Pancreas (tissue), 10 donors: ENCODE data around the gene AOAH. TPM values are rescaled to one million over a fixed set of nuclear protein-coding genes. Genes with fewer than 3 reads are reported as not detected.

ENCODE experiments used
- ATAC-seq, 4 donors: fragments of 200-7000 bp; cut with Tn5 transposase; one replicate each; pipeline versions ENCODE4 v1.8.0 to v1.9.1; 2020; ENCODE audit warnings: mild to moderate bottlenecking in 4 of 4, moderate library complexity in 4 of 4
- DNase-seq, 6 donors: peaks; one replicate each; pipeline ENCODE4 v3.0.0-alpha.2; 2020
- FAIRE-seq: peaks from 2 replicates; lab custom pipeline; 2012; peaks lifted over from hg19 to GRCh38; lab: Jason Lieb, UNC
- H3K27ac ChIP-seq, 4 donors: fragments of 200-600 bp; sonication (generic); 1 replicate in 3 of 4; 2 replicates in 1 of 4; pipeline versions ENCODE4 v1.5.0 to v1.8.0; 2020
- H3K27me3 ChIP-seq, 4 donors: fragments of 200-600 bp; one replicate each; pipeline ENCODE4 v1.8.0; 2021
- H3K36me3 ChIP-seq, 3 donors: fragments of 200-600 bp; sonication (generic) in 1 of 3; one replicate each; pipeline versions ENCODE4 v1.5.0 to v1.8.0; 2020 to 2021
- H3K4me1 ChIP-seq, 3 donors: fragments of 200-600 bp; one replicate each; pipeline ENCODE4 v1.8.0; 2021
- H3K4me3 ChIP-seq, 4 donors: fragments of 200-600 bp; sonication (generic) in 2 of 4; one replicate each; pipeline versions ENCODE4 v1.5.0 to v1.8.0; 2020 to 2021
- H3K9me3 ChIP-seq, 4 donors: fragments of 200-600 bp; one replicate each; pipeline ENCODE4 v1.8.0; 2021
- WGBS, 2 donors: extraction: QIAGEN DNeasy Blood & Tissue Kit; methylation state at CpG; one replicate each; pipeline ENCODE4 v1.1.7; 2013; 5-methylcytosine and 5-hydroxymethylcytosine counted together
- intact Hi-C, 3 donors: fragments of 100-400 bp; cut with DNase I; formaldehyde crosslinking; loops; one replicate each; pipeline versions ENCODE4 v1.11.1 to v1.14.2; 2022
- polyA plus RNA-seq, 2 donors: library from polyadenylated mRNA; stranded (reverse); fragments of 200-250 nt; gene quantifications; one replicate each; pipeline ENCODE4 v1.2.3, GENCODE V29; 2013
- total RNA-seq, 6 donors: library from RNA; stranded (reverse); fragmentation: NEBNext Ultra II Directional in 4 of 6; extraction: Animal tissue kit (Norgen Biotek cat#: 25700) in 4 of 6; gene quantifications; one replicate each; pipeline versions ENCODE4 v1.2.1 to v1.2.4, GENCODE V29; 2021 to 2023
- TF ChIP-seq, protein P1 (sequence below), 4 donors: fragments of 200-600 bp; sonication (generic) in 3 of 4; IDR thresholded peaks; one replicate each; pipeline versions ENCODE4 v1.5.0 to v1.8.0; 2021; ENCODE audit warnings: antibody characterized with exemption in 4 of 4
- donor health status: healthy with polysubstance abuse.
- donor health status: DM: no; HTN: no; CAD: no; lungs with moderate emphysema.
- donor health status: DM: no; HTN: no; CAD: no.
- donor health status: control.
- donor health status: control.
- donor health status: Bipolar disorder and iron deficiency.
- donor health status: DM: yes; HTN: yes; CAD: no.
- donor health status: DM: no; HTN: no; CAD: no.
- donor health status: DM: no; HTN: no; CAD: no.
- donor health status: DM: yes; HTN: yes; CAD: no.

The AOAH gene
- total and polyA plus RNA-seq, 8 donors = 0.79 to 9.0 (median 2.1) TPM

DNA sequence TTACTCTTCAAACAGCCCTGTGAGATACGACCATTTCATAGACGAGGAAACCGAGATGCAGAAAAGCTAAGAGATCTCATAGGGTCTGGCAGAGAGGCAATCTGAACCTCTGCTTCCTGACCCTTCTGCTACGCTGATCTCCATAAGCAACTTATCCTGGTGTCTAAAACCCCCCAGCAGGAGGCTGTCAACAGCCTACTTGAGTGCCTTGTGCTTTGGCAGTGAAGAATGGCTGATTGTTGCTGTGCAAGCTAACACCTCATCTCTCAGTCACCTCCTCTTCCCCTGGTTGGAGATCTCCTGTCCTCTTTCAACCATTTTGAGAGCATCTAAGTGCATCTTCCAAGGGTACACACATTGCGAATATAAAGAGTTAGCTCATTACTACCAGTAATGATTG, 86.2 kb downstream of the AOAH start:
- Histone ChIP-seq H3K27ac (no peak overlapping the region), H3K36me3 (no peaks in the 10 kb centered on the region), H3K27me3 (no peaks in the 10 kb centered on the region), H3K4me1 (peaks cover 0 to 7% (median 5%) of the 10 kb centered on the region in 3 donors), H3K4me3 (no peak overlapping the region), H3K9me3 (no peaks in the 10 kb centered on the region)
- TF ChIP-seq, protein P1, sequence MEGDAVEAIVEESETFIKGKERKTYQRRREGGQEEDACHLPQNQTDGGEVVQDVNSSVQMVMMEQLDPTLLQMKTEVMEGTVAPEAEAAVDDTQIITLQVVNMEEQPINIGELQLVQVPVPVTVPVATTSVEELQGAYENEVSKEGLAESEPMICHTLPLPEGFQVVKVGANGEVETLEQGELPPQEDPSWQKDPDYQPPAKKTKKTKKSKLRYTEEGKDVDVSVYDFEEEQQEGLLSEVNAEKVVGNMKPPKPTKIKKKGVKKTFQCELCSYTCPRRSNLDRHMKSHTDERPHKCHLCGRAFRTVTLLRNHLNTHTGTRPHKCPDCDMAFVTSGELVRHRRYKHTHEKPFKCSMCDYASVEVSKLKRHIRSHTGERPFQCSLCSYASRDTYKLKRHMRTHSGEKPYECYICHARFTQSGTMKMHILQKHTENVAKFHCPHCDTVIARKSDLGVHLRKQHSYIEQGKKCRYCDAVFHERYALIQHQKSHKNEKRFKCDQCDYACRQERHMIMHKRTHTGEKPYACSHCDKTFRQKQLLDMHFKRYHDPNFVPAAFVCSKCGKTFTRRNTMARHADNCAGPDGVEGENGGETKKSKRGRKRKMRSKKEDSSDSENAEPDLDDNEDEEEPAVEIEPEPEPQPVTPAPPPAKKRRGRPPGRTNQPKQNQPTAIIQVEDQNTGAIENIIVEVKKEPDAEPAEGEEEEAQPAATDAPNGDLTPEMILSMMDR (IDR thresholded peaks at IDR 0.05) = no peak
- FAIRE-seq (no peak), DNase-seq (no peak), ATAC-seq (no peak)
- 74 to 76% methylated on average over 5 of the region's 5 CpGs for WGBS, 2 donors
- intact Hi-C loops = no loop called here

GRCh38 chr7:36637417-36637816, 86.9 kb downstream of the AOAH start:
- ATAC-seq (no peak), DNase-seq (no peak), FAIRE-seq (no peak)
- Histone ChIP-seq H3K36me3 (no peaks in the 10 kb centered on the region), H3K4me3 (no peak overlapping the region), H3K27me3 (no peaks in the 10 kb centered on the region), H3K4me1 (peaks cover 0 to 7% (median 5%) of the 10 kb centered on the region in 3 donors), H3K27ac (no peak overlapping the region), H3K9me3 (no peaks in the 10 kb centered on the region)
- TF ChIP-seq, protein P1 (IDR thresholded peaks at IDR 0.05) = no peak
- intact Hi-C loops = no loop called here
- WGBS, 2 donors = 92 to 93% methylated on average over 4 of the region's 4 CpGs

GRCh38 chr7:36636126-36636525, 88.2 kb downstream of the AOAH start:
- 23 to 25% methylated on average over 5 of the region's 5 CpGs for WGBS, 2 donors
- no peaks in the 10 kb centered on the region for H3K36me3 ChIP-seq
- H3K27me3 ChIP-seq = no peaks in the 10 kb centered on the region
- no peak overlapping the region for H3K27ac ChIP-seq
- no peaks in the 10 kb centered on the region for H3K9me3 ChIP-seq
- TF ChIP-seq, protein P1 (IDR thresholded peaks at IDR 0.05) = no peak
- FAIRE-seq (no peak), ATAC-seq (no peak), DNase-seq (no peak)
- no peak overlapping the region for H3K4me3 ChIP-seq
- intact Hi-C loops = no loop called here
- peaks cover 0 to 7% (median 5%) of the 10 kb centered on the region in 3 donors for H3K4me1 ChIP-seq

GRCh38 chr7:36635091-36635490, 89.2 kb downstream of the AOAH start:
- no peaks in the 10 kb centered on the region for H3K27me3 ChIP-seq
- intact Hi-C loops = no loop called here
- no peaks in the 10 kb centered on the region for H3K9me3 ChIP-seq
- ATAC-seq (no peak), FAIRE-seq (no peak), DNase-seq (no peak)
- peaks cover 0 to 7% (median 5%) of the 10 kb centered on the region in 3 donors for H3K4me1 ChIP-seq
- H3K27ac ChIP-seq = no peak overlapping the region
- no peaks in the 10 kb centered on the region for H3K36me3 ChIP-seq
- TF ChIP-seq, protein P1 (IDR thresholded peaks at IDR 0.05) = no peak
- no peak overlapping the region for H3K4me3 ChIP-seq
- WGBS, 2 donors = 79% methylated on average over 3 of the region's 3 CpGs

DNA sequence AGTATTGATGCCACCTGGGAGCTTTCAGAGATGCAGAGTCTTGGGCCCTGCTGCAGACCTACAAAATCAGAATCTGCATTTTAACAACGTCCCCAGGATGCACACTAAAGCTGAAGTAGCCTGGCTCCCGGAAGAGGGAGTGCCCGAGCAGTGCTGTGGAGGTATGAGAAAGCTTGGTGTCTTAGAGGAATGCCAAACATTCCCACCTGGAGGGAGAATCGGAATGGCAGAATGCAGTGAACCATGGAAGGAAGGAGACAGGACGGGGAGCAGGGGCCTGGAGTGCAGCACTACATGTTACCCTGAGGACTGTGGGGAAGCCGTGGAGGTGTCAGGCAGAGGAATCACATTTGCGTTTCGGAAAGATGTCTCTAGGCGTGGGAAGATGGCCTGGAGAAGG, 90.9 kb downstream of the AOAH start:
- peaks cover 0 to 7% (median 5%) of the 10 kb centered on the region in 3 donors for H3K4me1 ChIP-seq
- no peaks in the 10 kb centered on the region for H3K9me3 ChIP-seq
- no peak for DNase-seq
- WGBS, 2 donors = 89 to 91% methylated on average over 9 of the region's 9 CpGs
- TF ChIP-seq, protein P1 (IDR thresholded peaks at IDR 0.05) = no peak
- no peaks in the 10 kb centered on the region for H3K27me3 ChIP-seq
- no peak overlapping the region for H3K27ac ChIP-seq
- H3K4me3 ChIP-seq = no peak overlapping the region
- ATAC-seq = no peak
- FAIRE-seq = no peak
- intact Hi-C loops = no loop called here
- no peaks in the 10 kb centered on the region for H3K36me3 ChIP-seq
